Liver (tissue), 9 donors: Measurements from ENCODE around the gene MECP2. TPM values are rescaled to one million over a fixed set of nuclear protein-coding genes. Genes with fewer than 3 reads are reported as not detected.

Experiments used
- DNase-seq: peaks from one replicate; pipeline ENCODE4 v3.0.0-alpha.2; 2017; ENCODE audit warnings: low spot score
- H3K27ac ChIP-seq, 2 donors: one replicate each; pipeline ENCODE4 v1.7.0; 2013; ENCODE audit warnings: inconsistent platforms in 2 of 2, low read length in 2 of 2, control low read depth in 1 of 2, low read depth in 1 of 2, mild to moderate bottlenecking in 1 of 2
- H3K27me3 ChIP-seq, 4 donors: one replicate each; pipeline versions ENCODE4 v1.6.1 to v1.7.0; 2013; ENCODE audit warnings: low read length in 3 of 4, inconsistent platforms in 1 of 4, mild to moderate bottlenecking in 1 of 4, moderate library complexity in 1 of 4; ENCODE audit not compliant: control insufficient read depth in 4 of 4, insufficient read depth in 4 of 4
- H3K36me3 ChIP-seq, 4 donors: one replicate each; pipeline versions ENCODE4 v1.6.1 to v1.7.0; 2013; ENCODE audit warnings: low read length in 3 of 4, mild to moderate bottlenecking in 3 of 4, low read depth in 1 of 4, moderate library complexity in 1 of 4; ENCODE audit not compliant: control insufficient read depth in 4 of 4, insufficient read depth in 3 of 4
- H3K4me1 ChIP-seq, 4 donors: one replicate each; pipeline versions ENCODE4 v1.6.1 to v1.7.0; 2013; ENCODE audit warnings: low read length in 3 of 4, mild to moderate bottlenecking in 3 of 4, moderate library complexity in 1 of 4; ENCODE audit not compliant: control insufficient read depth in 4 of 4, insufficient read depth in 4 of 4
- H3K4me3 ChIP-seq, 3 donors: one replicate each; pipeline versions ENCODE4 v1.6.1 to v1.7.0; 2013; ENCODE audit warnings: low read length in 3 of 3, control low read depth in 1 of 3, low read depth in 1 of 3, mild to moderate bottlenecking in 1 of 3
- H3K9ac ChIP-seq, 2 donors: one replicate each; pipeline ENCODE4 v1.7.0; 2013; ENCODE audit warnings: low read length in 2 of 2, mild to moderate bottlenecking in 2 of 2, moderate library complexity in 2 of 2, control low read depth in 1 of 2, low read depth in 1 of 2
- H3K9me3 ChIP-seq, 4 donors: one replicate each; pipeline versions ENCODE4 v1.6.1 to v1.7.0; 2013; ENCODE audit warnings: low read length in 3 of 4; ENCODE audit not compliant: control insufficient read depth in 4 of 4
- ATF3 ChIP-seq: IDR thresholded peaks from 2 replicates; pipeline ENCODE4 v1.6.1; 2016; ENCODE audit warnings: antibody characterized with exemption
- CTCF ChIP-seq: fragments of 150-350 bp; IDR thresholded peaks from 2 replicates; pipeline ENCODE4 v1.5.1; 2017; ENCODE audit warnings: improper control_type of control experiment, low read depth, low read length; ENCODE audit not compliant: missing input control
- EGR1 ChIP-seq, 2 donors: IDR thresholded peaks; 2 replicates each; pipeline ENCODE4 v1.6.1; 2016 to 2018; ENCODE audit warnings: antibody characterized with exemption in 2 of 2, low read depth in 2 of 2
- FOXA1 ChIP-seq: IDR thresholded peaks from 2 replicates; pipeline ENCODE4 v1.6.1; 2016; ENCODE audit warnings: antibody characterized with exemption
- FOXA2 ChIP-seq: IDR thresholded peaks from 2 replicates; pipeline ENCODE4 v1.6.1; 2016; ENCODE audit warnings: antibody characterized with exemption
- GABPA ChIP-seq, 2 donors: IDR thresholded peaks in 1 of 2; conservative IDR thresholded peaks in 1 of 2; 2 replicates each; pipeline ENCODE4 v1.6.1; 2016; ENCODE audit warnings: antibody characterized with exemption in 2 of 2, mild to moderate bottlenecking in 1 of 2, moderate library complexity in 1 of 2
- HNF4A ChIP-seq, 2 donors: conservative IDR thresholded peaks; 2 replicates each; pipeline ENCODE4 v1.6.1; 2016; ENCODE audit warnings: antibody characterized with exemption in 2 of 2, mild to moderate bottlenecking in 2 of 2
- JUND ChIP-seq, 2 donors: IDR thresholded peaks; 2 replicates each; pipeline ENCODE4 v1.6.1; 2016; ENCODE audit warnings: antibody characterized with exemption in 2 of 2
- MAX ChIP-seq: IDR thresholded peaks from 2 replicates; pipeline ENCODE4 v1.6.1; 2016; ENCODE audit warnings: antibody characterized with exemption
- NR2F2 ChIP-seq: IDR thresholded peaks from 2 replicates; pipeline ENCODE4 v1.6.1; 2016; ENCODE audit warnings: antibody characterized with exemption
- RAD21 ChIP-seq, 2 donors: IDR thresholded peaks; 2 replicates each; pipeline ENCODE4 v1.6.1; 2016; ENCODE audit warnings: antibody characterized with exemption in 2 of 2, mild to moderate bottlenecking in 2 of 2
- REST ChIP-seq: IDR thresholded peaks from 2 replicates; pipeline ENCODE4 v1.6.1; 2016; ENCODE audit warnings: antibody characterized with exemption, mild to moderate bottlenecking
- RXRA ChIP-seq, 2 donors: IDR thresholded peaks; 2 replicates each; pipeline ENCODE4 v1.6.1; 2017 to 2018; ENCODE audit warnings: antibody characterized with exemption in 2 of 2, mild to moderate bottlenecking in 1 of 2
- SP1 ChIP-seq: IDR thresholded peaks from 2 replicates; pipeline ENCODE4 v1.6.1; 2018; ENCODE audit warnings: antibody characterized with exemption, mild to moderate bottlenecking
- TAF1 ChIP-seq: conservative IDR thresholded peaks from 2 replicates; pipeline ENCODE4 v1.6.1; 2016; ENCODE audit warnings: antibody characterized with exemption, mild to moderate bottlenecking
- YY1 ChIP-seq: IDR thresholded peaks from 2 replicates; pipeline ENCODE4 v1.6.1; 2016; ENCODE audit warnings: antibody characterized with exemption, mild to moderate bottlenecking
- WGBS: extraction: QIAGEN DNeasy Blood & Tissue Kit; methylation state at CpG from one replicate; pipeline ENCODE4 v1.1.7; 2013; 5-methylcytosine and 5-hydroxymethylcytosine counted together
- polyA plus RNA-seq, 2 donors: library from polyadenylated mRNA; stranded (reverse) in 1 of 2; unstranded in 1 of 2; fragments of 200-250 nt in 1 of 2; fragments of >200 nt in 1 of 2; fragmentation: Nextera tagmentation in 1 of 2; extraction: Ambion mirVana in 1 of 2; gene quantifications; one replicate each; pipeline versions ENCODE4 v1.2.1 to v1.2.3, GENCODE V29; 2013 to 2015
- total RNA-seq, 2 donors: library from RNA; depleted of rRNA; stranded (reverse); fragments of >200 nt; gene quantifications; one replicate each; pipeline ENCODE4 v1.2.3, GENCODE V29; 2014
- donor health status: healthy.
- donor health status: healthy.
- donor health status: healthy.
- donor health status: healthy.
- donor health status: healthy.

Gene MECP2
- total and polyA plus RNA-seq, 4 donors: 6.9 to 22.0 (median 10.0) TPM

GRCh38 chrX:154142386-154142785, 44.9 kb upstream of the MECP2 start:
- no peak for TF ChIP-seq FOXA1
- no peak for TF ChIP-seq RAD21 (IDR thresholded peaks at IDR 0.05)
- no peak for TF ChIP-seq RXRA (IDR thresholded peaks at IDR 0.05)
- no peak for TF ChIP-seq ATF3
- no peak for TF ChIP-seq GABPA (IDR thresholded peaks at IDR 0.05 in 1 of 2, conservative IDR thresholded peaks at IDR 0.05 in 1 of 2)
- no peak overlapping the region for H3K4me3 ChIP-seq
- H3K4me1 ChIP-seq: no peaks in the 10 kb centered on the region
- no peak overlapping the region for H3K9ac ChIP-seq
- no peaks in the 10 kb centered on the region for H3K27me3 ChIP-seq
- 95% methylated on average over 8 of the region's 8 CpGs for WGBS
- no peaks in the 10 kb centered on the region for H3K36me3 ChIP-seq
- no peaks in the 10 kb centered on the region for H3K9me3 ChIP-seq
- no peak for DNase-seq
- H3K27ac ChIP-seq: no peak overlapping the region

GRCh38 chrX:154140742-154141141, 43.2 kb upstream of the MECP2 start:
- H3K4me3 ChIP-seq: no peak overlapping the region
- no peaks in the 10 kb centered on the region for H3K9me3 ChIP-seq
- H3K27ac ChIP-seq: no peak overlapping the region
- H3K27me3 ChIP-seq: no peaks in the 10 kb centered on the region
- H3K9ac ChIP-seq: no peak overlapping the region
- TF ChIP-seq NR2F2: no peak
- TF ChIP-seq JUND (IDR thresholded peaks at IDR 0.05): no peak
- no peak for TF ChIP-seq RXRA (IDR thresholded peaks at IDR 0.05)
- no peak for TF ChIP-seq SP1
- TF ChIP-seq EGR1 (IDR thresholded peaks at IDR 0.05; ENCODE audit: low read depth in 2 of 2): no peak
- no peak for TF ChIP-seq MAX
- no peak for TF ChIP-seq ATF3
- no peak for TF ChIP-seq CTCF
- TF ChIP-seq REST: no peak
- no peak for TF ChIP-seq TAF1
- TF ChIP-seq GABPA (IDR thresholded peaks at IDR 0.05 in 1 of 2, conservative IDR thresholded peaks at IDR 0.05 in 1 of 2): no peak
- TF ChIP-seq YY1: no peak
- TF ChIP-seq FOXA2: no peak
- no peak for TF ChIP-seq HNF4A (conservative IDR thresholded peaks at IDR 0.05)
- DNase-seq: no peak
- no peaks in the 10 kb centered on the region for H3K36me3 ChIP-seq
- WGBS: 88% methylated on average over 10 of the region's 10 CpGs
- H3K4me1 ChIP-seq: no peaks in the 10 kb centered on the region
